OCI-LY1 (cell line): ENCODE results near the gene ADAMTS18.

Source experiments
- EZH2 ChIP-seq: fragments of 200-600 bp; sonication (generic), shearing (Covaris generic); IDR thresholded peaks from 2 replicates; pipeline ENCODE4 v1.8.0; 2017; ENCODE audit warnings: borderline replicate concordance, mixed run types, mild to moderate bottlenecking, antibody characterized with exemption, low read length, moderate library complexity, mixed read lengths
- TF ChIP-seq, protein P1 (sequence below): fragments of 200-600 bp; sonication (generic), shearing (Covaris generic); IDR thresholded peaks from 2 replicates; pipeline ENCODE4 v1.5.1; 2017; ENCODE audit warnings: mild to moderate bottlenecking, antibody characterized with exemption, low read length, moderate library complexity, mixed read lengths

DNA sequence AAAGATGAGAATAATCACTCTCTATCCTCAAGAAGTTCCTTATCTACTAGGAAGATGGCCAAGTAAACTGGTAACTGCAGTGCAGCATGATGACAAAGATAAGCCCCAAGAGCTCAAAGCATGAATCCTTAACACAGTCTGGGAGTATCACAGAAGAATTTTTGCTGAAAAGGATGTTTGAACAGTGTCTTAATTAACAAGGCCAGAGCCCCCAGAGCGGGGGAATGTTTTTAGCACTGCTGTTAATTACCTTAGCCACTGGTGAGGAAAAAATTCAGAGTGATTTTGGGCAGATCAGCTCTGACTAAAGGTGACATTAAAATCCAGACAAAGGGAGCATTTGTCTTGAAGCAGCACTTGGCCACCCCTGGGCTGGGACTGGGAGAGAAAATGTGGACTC lies 30.1 kb downstream of the ADAMTS18 start:
- TF ChIP-seq, protein P1, sequence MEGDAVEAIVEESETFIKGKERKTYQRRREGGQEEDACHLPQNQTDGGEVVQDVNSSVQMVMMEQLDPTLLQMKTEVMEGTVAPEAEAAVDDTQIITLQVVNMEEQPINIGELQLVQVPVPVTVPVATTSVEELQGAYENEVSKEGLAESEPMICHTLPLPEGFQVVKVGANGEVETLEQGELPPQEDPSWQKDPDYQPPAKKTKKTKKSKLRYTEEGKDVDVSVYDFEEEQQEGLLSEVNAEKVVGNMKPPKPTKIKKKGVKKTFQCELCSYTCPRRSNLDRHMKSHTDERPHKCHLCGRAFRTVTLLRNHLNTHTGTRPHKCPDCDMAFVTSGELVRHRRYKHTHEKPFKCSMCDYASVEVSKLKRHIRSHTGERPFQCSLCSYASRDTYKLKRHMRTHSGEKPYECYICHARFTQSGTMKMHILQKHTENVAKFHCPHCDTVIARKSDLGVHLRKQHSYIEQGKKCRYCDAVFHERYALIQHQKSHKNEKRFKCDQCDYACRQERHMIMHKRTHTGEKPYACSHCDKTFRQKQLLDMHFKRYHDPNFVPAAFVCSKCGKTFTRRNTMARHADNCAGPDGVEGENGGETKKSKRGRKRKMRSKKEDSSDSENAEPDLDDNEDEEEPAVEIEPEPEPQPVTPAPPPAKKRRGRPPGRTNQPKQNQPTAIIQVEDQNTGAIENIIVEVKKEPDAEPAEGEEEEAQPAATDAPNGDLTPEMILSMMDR: no peak
- no peak for TF ChIP-seq EZH2
